GM12878 (cell line): Measurements from ENCODE around the gene PRSS8. TPM values are rescaled to one million over a fixed set of nuclear protein-coding genes. Genes with fewer than 3 reads are reported as not detected.

Experiments used
- ATF3 ChIP-seq: IDR thresholded peaks from 2 replicates; pipeline ENCODE4 v1.6.1; 2011; ENCODE audit warnings: low read depth, mild to moderate bottlenecking, low read length, moderate library complexity, borderline replicate concordance; ENCODE audit errors: extremely low read depth
- CREM ChIP-seq: IDR thresholded peaks from 2 replicates; pipeline ENCODE4 v1.6.1; 2014; ENCODE audit warnings: antibody characterized with exemption, low read depth
- ESRRA ChIP-seq: IDR thresholded peaks from 2 replicates; pipeline ENCODE4 v1.6.1; 2012; ENCODE audit warnings: mild to moderate bottlenecking, low read length, improper control_type of control experiment
- FOXM1 ChIP-seq: IDR thresholded peaks from 2 replicates; pipeline ENCODE4 v1.6.1; 2012; ENCODE audit warnings: low read depth, mild to moderate bottlenecking, inconsistent platforms, low read length, moderate library complexity
- MEF2A ChIP-seq: IDR thresholded peaks from 2 replicates; pipeline ENCODE4 v1.6.1; 2011; ENCODE audit warnings: low read depth, mild to moderate bottlenecking, low read length, moderate library complexity; ENCODE audit not compliant: insufficient read depth
- NBN ChIP-seq: fragments of 450-650 bp; IDR thresholded peaks from 2 replicates; pipeline ENCODE4 v1.6.1; 2016
- NR2F1 ChIP-seq: fragments of 450-650 bp; conservative IDR thresholded peaks from 2 replicates; pipeline ENCODE4 v1.6.1; 2017; ENCODE audit warnings: mild to moderate bottlenecking
- NRF1 ChIP-seq: conservative IDR thresholded peaks from 2 replicates; pipeline ENCODE4 v1.6.1; 2011; ENCODE audit warnings: mild to moderate bottlenecking, low read depth, low read length, improper control_type of control experiment
- RAD21 ChIP-seq: IDR thresholded peaks from 2 replicates; pipeline ENCODE4 v1.6.1; 2011; ENCODE audit warnings: mild to moderate bottlenecking, low read depth, low read length, moderate library complexity; ENCODE audit not compliant: insufficient read depth
- REST ChIP-seq: IDR thresholded peaks from 2 replicates; pipeline ENCODE4 v1.6.1; 2012; ENCODE audit warnings: mild to moderate bottlenecking, low read depth, low read length
- SIN3A ChIP-seq: IDR thresholded peaks from 2 replicates; pipeline ENCODE4 v1.6.1; 2012; ENCODE audit warnings: low read depth, low read length, improper control_type of control experiment
- SIX5 ChIP-seq: IDR thresholded peaks from 2 replicates; pipeline ENCODE4 v1.6.1; 2011; ENCODE audit warnings: mild to moderate bottlenecking, low read depth, low read length, moderate library complexity; ENCODE audit not compliant: severe bottlenecking
- ZBTB40 ChIP-seq: fragments of 450-650 bp; IDR thresholded peaks from 2 replicates; pipeline ENCODE4 v1.6.1; 2016; ENCODE audit warnings: mild to moderate bottlenecking, moderate library complexity, borderline replicate concordance
- polyA plus RNA-seq, 11 experiments: library from polyadenylated mRNA; depleted of rRNA in 4 of 11; unstranded in 6 of 11; stranded (reverse) in 5 of 11; fragments of >200 nt; fragmentation: Nextera tagmentation in 4 of 11; fragmentation: Illumina TruSeq in 1 of 11; extraction: Ambion mirVana in 4 of 11; extraction: Trizol in 1 of 11; gene quantifications; 1 replicate in 1 of 11; 2 replicates in 10 of 11; pipeline versions ENCODE4 v1.2.1 to v1.2.3, GENCODE V29; 2011 to 2016; ENCODE audit warnings: inconsistent platforms in 2 of 11, missing spikeins in 2 of 11, low read depth in 1 of 11
- total RNA-seq, 4 experiments: library from RNA; depleted of rRNA in 3 of 4; stranded (reverse); fragments of >200 nt in 3 of 4; fragmentation: Illumina TruSeq in 1 of 4; extraction: Trizol in 1 of 4; gene quantifications; 2 replicates each; pipeline versions ENCODE4 v1.2.1 to v1.2.3, GENCODE V29; 2013 to 2021
- TF ChIP-seq, protein P1 (sequence below): fragments of 450-650 bp; IDR thresholded peaks from 2 replicates; pipeline ENCODE4 v1.6.1; 2017; ENCODE audit warnings: borderline replicate concordance
- TF ChIP-seq, protein P2 (sequence below): IDR thresholded peaks from 2 replicates; pipeline ENCODE4 v1.6.1; 2012; ENCODE audit warnings: low read depth, low read length, improper control_type of control experiment
- TF ChIP-seq, protein P3 (sequence below): IDR thresholded peaks from 2 replicates; pipeline ENCODE4 v1.6.1; 2011; ENCODE audit warnings: borderline replicate concordance, low read depth, mild to moderate bottlenecking, moderate library complexity, mixed read lengths, low read length; ENCODE audit not compliant: insufficient read depth; ENCODE audit errors: extremely low read length

Gene PRSS8
- total and polyA plus RNA-seq, 10 of the 15 experiments (the other 5 are each of a cell fraction or from before 2014, with no cell fraction given): 0.33 to 0.58 TPM; not detected in 8

DNA sequence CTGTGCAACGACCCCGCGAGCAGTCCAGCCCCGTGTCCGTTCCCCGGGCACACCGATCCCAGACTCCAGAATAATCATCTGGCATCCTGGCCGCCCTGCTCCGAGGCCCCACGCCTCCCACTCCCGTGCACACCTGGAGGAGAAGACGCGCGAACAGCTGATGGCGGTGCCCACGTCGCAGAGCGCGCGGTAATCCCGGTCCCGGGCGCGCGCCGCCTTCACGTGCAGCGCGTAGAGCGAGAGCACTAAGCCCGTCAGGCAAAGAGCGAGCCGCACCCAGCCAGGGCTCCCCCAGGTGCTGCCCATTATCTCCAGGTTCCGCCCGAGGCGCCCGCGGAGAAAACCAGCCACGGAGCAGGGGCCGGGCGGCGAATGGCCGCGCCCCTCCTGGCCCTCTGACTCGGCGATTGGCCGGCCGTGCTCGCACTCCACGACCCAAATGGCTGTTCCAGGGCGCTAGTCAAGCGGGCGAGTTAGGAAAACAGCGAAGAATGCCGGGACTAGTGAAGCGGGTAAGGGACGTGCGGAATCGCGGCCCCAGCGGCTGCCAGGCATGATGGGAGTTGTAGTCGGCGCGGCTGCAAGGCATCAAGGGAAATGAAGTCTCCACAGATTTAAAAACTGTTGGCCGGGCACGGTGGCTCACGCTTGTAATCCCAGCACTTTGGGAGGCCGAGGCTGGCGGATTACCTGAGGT, 41.0 kb downstream of the PRSS8 start, which contains the start of gene VKORC1 (continued):
- TF ChIP-seq REST (no peak), SIN3A (peak; percentile 69; the same call in 1 of the 2 replicates), CREM (peak; percentile 70), NRF1 (no peak), MEF2A (no peak), NR2F1 (0 out of 2 replicates have a peak, but pooled peaks have one; percentile 33), FOXM1 (no peak), ESRRA (0 out of 2 replicates have a peak, but pooled peaks have one; percentile 15), ATF3 (no peak), ZBTB40 (peak; percentile 50; the same call in 1 of the 2 replicates), SIX5 (peak; percentile 86), RAD21 (no peak), NBN (0 out of 2 replicates have a peak, but pooled peaks have one; percentile 53)
- TF ChIP-seq, protein P1, sequence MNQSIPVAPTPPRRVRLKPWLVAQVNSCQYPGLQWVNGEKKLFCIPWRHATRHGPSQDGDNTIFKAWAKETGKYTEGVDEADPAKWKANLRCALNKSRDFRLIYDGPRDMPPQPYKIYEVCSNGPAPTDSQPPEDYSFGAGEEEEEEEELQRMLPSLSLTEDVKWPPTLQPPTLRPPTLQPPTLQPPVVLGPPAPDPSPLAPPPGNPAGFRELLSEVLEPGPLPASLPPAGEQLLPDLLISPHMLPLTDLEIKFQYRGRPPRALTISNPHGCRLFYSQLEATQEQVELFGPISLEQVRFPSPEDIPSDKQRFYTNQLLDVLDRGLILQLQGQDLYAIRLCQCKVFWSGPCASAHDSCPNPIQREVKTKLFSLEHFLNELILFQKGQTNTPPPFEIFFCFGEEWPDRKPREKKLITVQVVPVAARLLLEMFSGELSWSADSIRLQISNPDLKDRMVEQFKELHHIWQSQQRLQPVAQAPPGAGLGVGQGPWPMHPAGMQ: peak; percentile 18; the same call in 1 of the 2 replicates
- TF ChIP-seq, protein P2, sequence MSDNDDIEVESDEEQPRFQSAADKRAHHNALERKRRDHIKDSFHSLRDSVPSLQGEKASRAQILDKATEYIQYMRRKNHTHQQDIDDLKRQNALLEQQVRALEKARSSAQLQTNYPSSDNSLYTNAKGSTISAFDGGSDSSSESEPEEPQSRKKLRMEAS: peak; percentile 38
- TF ChIP-seq, protein P3, sequence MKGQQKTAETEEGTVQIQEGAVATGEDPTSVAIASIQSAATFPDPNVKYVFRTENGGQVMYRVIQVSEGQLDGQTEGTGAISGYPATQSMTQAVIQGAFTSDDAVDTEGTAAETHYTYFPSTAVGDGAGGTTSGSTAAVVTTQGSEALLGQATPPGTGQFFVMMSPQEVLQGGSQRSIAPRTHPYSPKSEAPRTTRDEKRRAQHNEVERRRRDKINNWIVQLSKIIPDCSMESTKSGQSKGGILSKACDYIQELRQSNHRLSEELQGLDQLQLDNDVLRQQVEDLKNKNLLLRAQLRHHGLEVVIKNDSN: no peak
